Measurements from ENCODE around the gene DOLPP1. TPM values are rescaled to one million over a fixed set of nuclear protein-coding genes. Genes with fewer than 3 reads are reported as not detected.

DOLPP1 gene
- total RNA-seq, 1 experiment from 2014 or later, result 30.4 TPM

DNA sequence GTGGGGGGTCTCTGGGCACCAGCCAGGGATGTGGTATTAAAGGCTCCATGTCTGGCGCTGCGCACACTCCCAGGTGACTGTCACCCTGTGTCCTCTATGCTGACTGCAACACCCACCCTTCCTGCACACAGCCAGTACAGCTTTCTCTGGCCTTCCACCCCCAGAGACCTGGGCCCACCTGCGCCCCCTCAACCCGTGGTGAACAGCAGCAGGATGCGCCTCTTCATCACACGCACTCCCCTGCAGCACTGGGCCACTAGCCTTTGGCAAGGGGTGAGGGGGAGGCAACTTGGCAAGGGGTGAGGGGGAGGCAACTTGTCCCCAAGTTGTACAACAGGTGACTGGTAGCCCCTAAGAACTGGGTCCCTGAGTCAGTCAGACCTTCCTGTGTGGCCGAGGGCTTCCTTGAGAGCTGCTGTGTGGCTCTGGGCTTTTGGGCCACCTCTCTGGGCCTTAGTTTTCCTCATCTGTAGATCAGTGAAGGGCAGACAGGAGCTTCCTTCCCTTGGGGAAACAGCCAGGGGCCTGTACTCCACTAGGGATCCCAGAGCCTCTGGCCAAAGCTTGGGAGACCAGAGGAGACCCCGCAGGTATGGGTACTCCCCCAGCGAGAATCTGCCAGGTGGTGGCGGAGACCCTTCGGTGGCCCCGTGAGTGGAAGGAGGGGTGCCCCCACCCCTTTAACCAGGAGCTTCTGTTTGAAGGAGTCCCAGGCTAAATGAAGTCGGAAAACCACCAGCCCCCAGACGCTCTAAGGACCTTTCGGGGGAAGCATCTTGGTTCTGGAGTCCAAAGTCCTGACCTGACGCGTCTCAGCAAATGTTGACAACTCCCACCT, 25.2 kb downstream of the DOLPP1 start:
- H3K4me3 ChIP-seq (ENCODE audit: low read depth, low read length, poor library complexity, severe bottlenecking), result no peak overlapping the region
- H3K36me3 ChIP-seq (ENCODE audit: insufficient read depth, low read length, poor library complexity, severe bottlenecking), result no peaks in the 10 kb centered on the region
- intact Hi-C loops (cut with micrococcal nuclease; ENCODE audit: unreplicated experiment), result no loop called here
- no peak for DNase-seq (ENCODE audit: low spot score)
- H3K9me3 ChIP-seq (ENCODE audit: low read depth, low read length, poor library complexity, severe bottlenecking), result no peaks in the 10 kb centered on the region
- BruUV-seq (replicated peaks), result no TSS peak
- H3K27me3 ChIP-seq (replicated peaks; ENCODE audit: insufficient read depth, low read depth, low read length, poor library complexity), result no peaks in the 10 kb centered on the region
- no peak overlapping the region for H3K27ac ChIP-seq (ENCODE audit: low read depth, low read length, poor library complexity, severe bottlenecking)
- peaks cover 8% of the 10 kb centered on the region for H3K4me1 ChIP-seq (ENCODE audit: insufficient read depth, low read length, poor library complexity, severe bottlenecking)
- ChIA-PET CTCF (no interaction called here), POLR2A (ENCODE audit: low non-redundant PET) (no interaction called here)
- TF ChIP-seq CTCF (conservative IDR thresholded peaks at IDR 0.05; ENCODE audit: low read depth, low read length) (no peak), EZH2 (IDR thresholded peaks at IDR 0.05; ENCODE audit: borderline replicate concordance, low read depth, low read length, poor library complexity, severe bottlenecking) (no peak)

DNA sequence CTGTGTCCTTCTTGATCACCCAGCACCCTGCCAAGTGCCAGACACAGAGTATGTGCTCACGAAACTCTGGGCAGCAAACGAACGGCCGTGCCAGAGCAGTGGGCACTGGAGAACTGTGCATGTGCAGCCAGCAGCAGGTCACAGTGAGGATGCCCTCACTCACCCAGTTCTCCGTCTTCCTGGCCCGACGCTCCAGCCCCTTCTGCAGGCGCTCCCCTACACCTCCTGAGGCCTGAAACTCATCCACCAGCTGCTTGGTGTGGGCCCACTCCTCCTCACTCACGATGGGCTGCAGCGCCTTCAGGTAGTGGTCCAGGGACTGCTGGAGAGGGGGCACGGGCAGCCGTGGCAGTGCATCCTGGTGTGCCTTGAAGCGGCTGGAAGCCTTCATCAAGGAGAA, 26.7 kb downstream of the DOLPP1 start:
- H3K4me1 ChIP-seq (ENCODE audit: insufficient read depth, low read length, poor library complexity, severe bottlenecking), result peaks cover 11% of the 10 kb centered on the region
- H3K4me3 ChIP-seq (ENCODE audit: low read depth, low read length, poor library complexity, severe bottlenecking), result no peak overlapping the region
- no TSS peak for BruUV-seq (replicated peaks)
- no peaks in the 10 kb centered on the region for H3K9me3 ChIP-seq (ENCODE audit: low read depth, low read length, poor library complexity, severe bottlenecking)
- no peak for DNase-seq (ENCODE audit: low spot score)
- H3K27ac ChIP-seq (ENCODE audit: low read depth, low read length, poor library complexity, severe bottlenecking), result no peak overlapping the region
- intact Hi-C loops (cut with micrococcal nuclease; ENCODE audit: unreplicated experiment), result no loop called here
- ChIA-PET CTCF (interaction anchor here (0.6 kb wide), 1 partner anchor 16 kb away, joined by 5 read pairs; no protein-coding TSS in a partner anchor), POLR2A (ENCODE audit: low non-redundant PET) (no interaction called here)
- TF ChIP-seq CTCF (conservative IDR thresholded peaks at IDR 0.05; ENCODE audit: low read depth, low read length) (no peak), EZH2 (IDR thresholded peaks at IDR 0.05; ENCODE audit: borderline replicate concordance, low read depth, low read length, poor library complexity, severe bottlenecking) (no peak)
- no peaks in the 10 kb centered on the region for H3K27me3 ChIP-seq (replicated peaks; ENCODE audit: insufficient read depth, low read depth, low read length, poor library complexity)
- no peaks in the 10 kb centered on the region for H3K36me3 ChIP-seq (ENCODE audit: insufficient read depth, low read length, poor library complexity, severe bottlenecking)

DNA sequence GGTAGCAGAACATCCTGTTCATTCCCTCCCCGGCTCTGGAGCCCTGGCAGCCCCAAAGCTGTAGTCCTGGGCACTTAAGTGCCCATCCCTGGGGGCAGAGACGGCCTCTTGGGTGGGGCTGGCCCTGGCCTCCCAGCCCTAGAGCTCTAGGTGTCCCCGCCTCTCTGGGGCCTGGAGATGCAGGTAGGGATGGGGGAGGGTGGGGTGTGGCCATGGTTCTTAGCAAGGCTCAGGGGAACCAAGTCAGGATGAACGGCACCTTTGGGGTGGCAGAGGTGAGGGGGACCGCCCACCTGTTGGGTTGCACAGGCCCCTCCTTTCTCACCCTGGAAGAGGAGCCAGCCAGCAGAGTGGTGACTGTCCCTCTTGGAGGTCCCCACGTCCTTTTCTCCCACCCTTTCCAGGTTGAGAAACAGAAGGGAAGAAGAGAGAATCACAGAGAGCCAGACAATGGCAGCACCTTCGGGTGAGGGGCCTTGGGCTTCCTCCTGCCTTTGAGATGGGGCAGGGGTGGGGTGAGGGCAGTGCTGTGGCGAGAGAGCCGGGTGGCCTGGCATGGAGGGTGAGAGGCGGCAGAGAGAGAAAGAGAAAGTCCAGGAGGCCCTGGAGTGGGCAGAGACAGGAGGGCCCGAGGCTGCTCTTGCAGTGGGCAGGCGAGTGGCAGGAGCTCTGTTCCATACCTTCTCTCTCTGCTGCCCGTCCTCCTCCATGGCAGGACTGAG, 27.3 kb downstream of the DOLPP1 start:
- no peak overlapping the region for H3K27ac ChIP-seq (ENCODE audit: low read depth, low read length, poor library complexity, severe bottlenecking)
- ChIA-PET CTCF (interaction anchor here (0.6 kb wide), 1 partner anchor 16 kb away, joined by 5 read pairs; no protein-coding TSS in a partner anchor), POLR2A (ENCODE audit: low non-redundant PET) (no interaction called here)
- no TSS peak for BruUV-seq (replicated peaks)
- no peak overlapping the region for H3K4me3 ChIP-seq (ENCODE audit: low read depth, low read length, poor library complexity, severe bottlenecking)
- intact Hi-C loops (cut with micrococcal nuclease; ENCODE audit: unreplicated experiment), result no loop called here
- no peaks in the 10 kb centered on the region for H3K36me3 ChIP-seq (ENCODE audit: insufficient read depth, low read length, poor library complexity, severe bottlenecking)
- H3K4me1 ChIP-seq (ENCODE audit: insufficient read depth, low read length, poor library complexity, severe bottlenecking), result peaks cover 11% of the 10 kb centered on the region
- no peaks in the 10 kb centered on the region for H3K27me3 ChIP-seq (replicated peaks; ENCODE audit: insufficient read depth, low read depth, low read length, poor library complexity)
- no peak for DNase-seq (ENCODE audit: low spot score)
- H3K9me3 ChIP-seq (ENCODE audit: low read depth, low read length, poor library complexity, severe bottlenecking), result no peaks in the 10 kb centered on the region
- no peak for TF ChIP-seq CTCF (conservative IDR thresholded peaks at IDR 0.05; ENCODE audit: low read depth, low read length)
- no peak for TF ChIP-seq EZH2 (IDR thresholded peaks at IDR 0.05; ENCODE audit: borderline replicate concordance, low read depth, low read length, poor library complexity, severe bottlenecking)
